Natural killer cell treated with Interleukin-12 subunit alpha and Interleukin-12 subunit beta and Interleukin-15 and Interleukin-18, amount 100 ng/mL, for 72 hours (primary cell): ENCODE data around the gene DHX58. TPM values are rescaled to one million over a fixed set of nuclear protein-coding genes. Genes with fewer than 3 reads are reported as not detected.

Experiments used
- ATAC-seq, 2 donors: fragments of 150-1000 bp; cut with Tn5 transposase in 1 of 2; sonication (Bioruptor Pico), chemical (Tn5 transposase) in 1 of 2; 2 replicates each; pipeline ENCODE4 v1.10.0; 2021
- DNase-seq: peaks from one replicate; pipeline ENCODE4 v3.0.0; 2022; ENCODE audit warnings: low spot score
- H3K27ac Mint-ChIP-seq, 2 donors: 1 replicate in 1 of 2; 2 replicates in 1 of 2; pipeline ENCODE4 v1.8.0; 2022; ENCODE audit warnings: mixed read lengths in 2 of 2, mild to moderate bottlenecking in 1 of 2, moderate library complexity in 1 of 2
- H3K27me3 Mint-ChIP-seq, 2 donors: 1 replicate in 1 of 2; 2 replicates in 1 of 2; pipeline ENCODE4 v1.8.0; 2022; ENCODE audit warnings: mixed read lengths in 2 of 2
- H3K36me3 Mint-ChIP-seq: one replicate; pipeline ENCODE4 v1.8.0; 2022; ENCODE audit warnings: mixed read lengths
- H3K4me1 Mint-ChIP-seq, 2 donors: 1 replicate in 1 of 2; 2 replicates in 1 of 2; pipeline ENCODE4 v1.8.0; 2022; ENCODE audit warnings: low read depth in 2 of 2, mixed read lengths in 2 of 2, mild to moderate bottlenecking in 1 of 2
- H3K4me3 Mint-ChIP-seq: one replicate; pipeline ENCODE4 v1.8.0; 2022; ENCODE audit warnings: mixed read lengths
- H3K9me3 Mint-ChIP-seq: 2 replicates; pipeline ENCODE4 v1.8.0; 2022; ENCODE audit warnings: mixed read lengths
- total RNA-seq, 2 donors: library from RNA; stranded (reverse); gene quantifications; one replicate each; pipeline ENCODE4 v1.2.3, GENCODE V29; 2022

The DHX58 gene
- total RNA-seq, 2 donors from 2014 or later, result 7.0 to 7.6 TPM

- no peak overlapping the region for H3K4me3 Mint-ChIP-seq
- H3K36me3 Mint-ChIP-seq, result no peaks in the 10 kb centered on the region
- H3K9me3 Mint-ChIP-seq, result no peaks in the 10 kb centered on the region
- ATAC-seq (peak in 1 of 2 donors; percentile 22), DNase-seq (no peak)
- H3K4me1 Mint-ChIP-seq, result peaks cover 0 to 6% of the 10 kb centered on the region in 2 donors
- no peak overlapping the region for H3K27ac Mint-ChIP-seq
- peaks cover 8 to 18% of the 10 kb centered on the region in 2 donors for H3K27me3 Mint-ChIP-seq
These were observed 16.0 kb downstream of the DHX58 start for GRCh38 chr17:42096360-42097111.

GRCh38 chr17:42094375-42095069 lies 18.0 kb downstream of the DHX58 start:
- ATAC-seq, result peak in 1 of 2 donors; percentile 26
- no peak for DNase-seq
- Mint-ChIP-seq H3K27me3 (peaks cover 8 to 19% of the 10 kb centered on the region in 2 donors), H3K27ac (no peak overlapping the region), H3K9me3 (no peaks in the 10 kb centered on the region), H3K36me3 (no peaks in the 10 kb centered on the region), H3K4me1 (peaks cover 0 to 4% of the 10 kb centered on the region in 2 donors), H3K4me3 (no peak overlapping the region)

GRCh38 chr17:42092939-42093338 lies 19.6 kb downstream of the DHX58 start:
- Mint-ChIP-seq H3K9me3 (no peaks in the 10 kb centered on the region), H3K4me1 (peaks cover 0 to 2% of the 10 kb centered on the region in 2 donors), H3K27me3 (peaks cover 8 to 18% of the 10 kb centered on the region in 2 donors), H3K36me3 (no peaks in the 10 kb centered on the region), H3K27ac (no peak overlapping the region), H3K4me3 (no peak overlapping the region)
- ATAC-seq (no peak), DNase-seq (no peak)

- ATAC-seq (no peak), DNase-seq (no peak)
- Mint-ChIP-seq H3K27ac (no peak overlapping the region), H3K9me3 (no peaks in the 10 kb centered on the region), H3K4me3 (no peak overlapping the region), H3K36me3 (no peaks in the 10 kb centered on the region), H3K27me3 (peaks cover 8% of the 10 kb centered on the region in 2 donors), H3K4me1 (no peaks in the 10 kb centered on the region)
These were observed 21.3 kb downstream of the DHX58 start for GRCh38 chr17:42090964-42091790.

- H3K4me3 Mint-ChIP-seq, result no peak overlapping the region
- no peaks in the 10 kb centered on the region for H3K4me1 Mint-ChIP-seq
- no peaks in the 10 kb centered on the region for H3K9me3 Mint-ChIP-seq
- H3K27me3 Mint-ChIP-seq, result peaks cover 0 to 5% of the 10 kb centered on the region in 2 donors
- no peaks in the 10 kb centered on the region for H3K36me3 Mint-ChIP-seq
- ATAC-seq (no peak), DNase-seq (no peak)
- no peak overlapping the region for H3K27ac Mint-ChIP-seq
These were observed 23.8 kb downstream of the DHX58 start for GRCh38 chr17:42088736-42089135.

GRCh38 chr17:42087736-42088705 lies 24.5 kb downstream of the DHX58 start:
- H3K9me3 Mint-ChIP-seq, result no peaks in the 10 kb centered on the region
- no peak for DNase-seq
- H3K4me1 Mint-ChIP-seq, result no peaks in the 10 kb centered on the region
- no peak overlapping the region for H3K4me3 Mint-ChIP-seq
- H3K27ac Mint-ChIP-seq, result no peak overlapping the region
- peaks cover 0 to 5% of the 10 kb centered on the region in 2 donors for H3K27me3 Mint-ChIP-seq
- H3K36me3 Mint-ChIP-seq, result no peaks in the 10 kb centered on the region
- no peak for ATAC-seq

GRCh38 chr17:42087042-42087701 lies 25.3 kb downstream of the DHX58 start:
- no peak overlapping the region for H3K4me3 Mint-ChIP-seq
- peaks cover 0 to 5% of the 10 kb centered on the region in 2 donors for H3K27me3 Mint-ChIP-seq
- H3K36me3 Mint-ChIP-seq, result no peaks in the 10 kb centered on the region
- no peak overlapping the region for H3K27ac Mint-ChIP-seq
- DNase-seq (no peak), ATAC-seq (no peak)
- H3K4me1 Mint-ChIP-seq, result no peaks in the 10 kb centered on the region
- no peaks in the 10 kb centered on the region for H3K9me3 Mint-ChIP-seq

GRCh38 chr17:42081516-42082129 lies 30.9 kb downstream of the DHX58 start:
- H3K27ac Mint-ChIP-seq, result no peak overlapping the region
- H3K9me3 Mint-ChIP-seq, result no peaks in the 10 kb centered on the region
- no peaks in the 10 kb centered on the region for H3K27me3 Mint-ChIP-seq
- no peak for DNase-seq
- H3K4me1 Mint-ChIP-seq, result no peaks in the 10 kb centered on the region
- H3K4me3 Mint-ChIP-seq, result no peak overlapping the region
- H3K36me3 Mint-ChIP-seq, result no peaks in the 10 kb centered on the region
- ATAC-seq, result no peak

- H3K36me3 Mint-ChIP-seq, result no peaks in the 10 kb centered on the region
- no peaks in the 10 kb centered on the region for H3K4me1 Mint-ChIP-seq
- no peak overlapping the region for H3K27ac Mint-ChIP-seq
- no peaks in the 10 kb centered on the region for H3K9me3 Mint-ChIP-seq
- H3K4me3 Mint-ChIP-seq, result no peak overlapping the region
- DNase-seq, result no peak
- no peaks in the 10 kb centered on the region for H3K27me3 Mint-ChIP-seq
- ATAC-seq, result no peak
These were observed 33.0 kb downstream of the DHX58 start for GRCh38 chr17:42079541-42079940.

GRCh38 chr17:42078396-42079043 lies 34.0 kb downstream of the DHX58 start:
- ATAC-seq (no peak), DNase-seq (no peak)
- H3K27me3 Mint-ChIP-seq, result peaks cover 3 to 8% of the 10 kb centered on the region in 2 donors
- H3K4me3 Mint-ChIP-seq, result no peak overlapping the region
- no peaks in the 10 kb centered on the region for H3K4me1 Mint-ChIP-seq
- H3K36me3 Mint-ChIP-seq, result no peaks in the 10 kb centered on the region
- H3K9me3 Mint-ChIP-seq, result no peaks in the 10 kb centered on the region
- no peak overlapping the region for H3K27ac Mint-ChIP-seq

GRCh38 chr17:42077755-42078154 lies 34.8 kb downstream of the DHX58 start:
- H3K9me3 Mint-ChIP-seq, result no peaks in the 10 kb centered on the region
- ATAC-seq, result no peak
- no peaks in the 10 kb centered on the region for H3K4me1 Mint-ChIP-seq
- H3K27me3 Mint-ChIP-seq, result peaks cover 5 to 12% of the 10 kb centered on the region in 2 donors
- H3K27ac Mint-ChIP-seq, result no peak overlapping the region
- H3K4me3 Mint-ChIP-seq, result no peak overlapping the region
- H3K36me3 Mint-ChIP-seq, result no peaks in the 10 kb centered on the region
- no peak for DNase-seq
